Rectal smooth muscle tissue (tissue), 1 donor: Measurements from ENCODE around the gene SPZ1.
"Not testable (repeated sequence)": the region's sequence is repeated elsewhere in the genome, so short reads cannot be mapped to it uniquely, and the experiment has no call there.

Experiments used
- H3K27ac ChIP-seq: one replicate; pipeline ENCODE4 v1.7.0; 2013; ENCODE audit warnings: low read depth, low read length, inconsistent platforms
- H3K27me3 ChIP-seq: one replicate; pipeline ENCODE4 v1.7.0; 2013; ENCODE audit warnings: low read length; ENCODE audit not compliant: control insufficient read depth, insufficient read depth
- H3K36me3 ChIP-seq: one replicate; pipeline ENCODE4 v1.7.0; 2013; ENCODE audit warnings: low read length; ENCODE audit not compliant: control insufficient read depth, insufficient read depth
- H3K4me1 ChIP-seq: one replicate; pipeline ENCODE4 v1.7.0; 2013; ENCODE audit warnings: low read length; ENCODE audit not compliant: control insufficient read depth, insufficient read depth
- H3K4me3 ChIP-seq: one replicate; pipeline ENCODE4 v1.7.0; 2013; ENCODE audit warnings: low read length
- H3K9ac ChIP-seq: one replicate; pipeline ENCODE4 v1.7.0; 2013; ENCODE audit warnings: low read length

Gene SPZ1, protein sequence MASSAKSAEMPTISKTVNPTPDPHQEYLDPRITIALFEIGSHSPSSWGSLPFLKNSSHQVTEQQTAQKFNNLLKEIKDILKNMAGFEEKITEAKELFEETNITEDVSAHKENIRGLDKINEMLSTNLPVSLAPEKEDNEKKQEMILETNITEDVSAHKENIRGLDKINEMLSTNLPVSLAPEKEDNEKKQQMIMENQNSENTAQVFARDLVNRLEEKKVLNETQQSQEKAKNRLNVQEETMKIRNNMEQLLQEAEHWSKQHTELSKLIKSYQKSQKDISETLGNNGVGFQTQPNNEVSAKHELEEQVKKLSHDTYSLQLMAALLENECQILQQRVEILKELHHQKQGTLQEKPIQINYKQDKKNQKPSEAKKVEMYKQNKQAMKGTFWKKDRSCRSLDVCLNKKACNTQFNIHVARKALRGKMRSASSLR

DNA sequence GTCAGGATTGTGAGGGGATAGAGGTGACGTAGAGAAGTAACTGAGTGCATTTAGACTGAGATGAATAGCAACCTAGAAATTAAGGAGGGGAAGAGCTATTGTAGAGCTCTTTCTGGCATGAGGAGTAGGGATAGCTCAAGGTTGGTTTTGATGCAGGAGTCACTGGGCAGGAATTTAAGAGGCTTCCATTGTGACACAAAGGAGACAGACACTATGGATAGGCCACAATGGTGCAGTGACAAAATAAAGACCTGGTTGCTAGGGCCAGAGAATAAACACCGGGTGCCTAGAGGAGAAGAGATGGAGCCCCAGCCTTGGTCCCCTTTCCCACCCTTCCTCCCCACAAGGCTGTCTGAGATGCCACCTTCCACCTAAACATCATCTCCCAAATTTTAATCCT, at the start of gene SPZ1:
SPZ1 (plus strand) TSS at position 301 of the 400 bp plus-strand sequence. CDS start 214 bp downstream, outside the sequence.
- Histone ChIP-seq H3K27ac (no peak within 1 kb of the TSS), H3K27me3 (no peaks in the 10 kb centered on the region), H3K36me3 (no peaks in the 10 kb centered on the region), H3K4me1 (no peaks in the 10 kb centered on the region), H3K9ac (no peak within 1 kb of the TSS), H3K4me3 (no peak within 1 kb of the TSS)

DNA sequence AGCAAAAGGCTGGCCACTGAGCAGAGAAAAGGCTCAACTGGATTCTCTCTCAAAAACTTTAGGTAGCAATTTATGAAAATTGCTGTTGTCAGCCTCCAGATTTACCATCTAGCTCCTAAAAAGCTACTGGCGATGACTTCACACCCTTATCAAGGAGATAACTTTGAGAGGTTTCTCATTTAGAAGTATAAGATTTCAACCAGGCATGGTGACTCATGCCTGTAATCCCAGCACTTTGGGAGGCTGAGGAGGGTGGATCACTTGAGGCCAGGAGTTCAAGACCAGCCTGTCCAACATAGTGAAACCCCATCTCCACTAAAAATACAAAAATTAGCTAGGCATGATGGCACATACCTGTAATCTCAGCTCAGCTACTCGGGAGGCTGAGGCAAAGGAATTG, 49.3 kb upstream of the SPZ1 start:
- not testable (repeated sequence) for H3K27ac ChIP-seq

GRCh38 chr5:80275347-80275746, 44.5 kb upstream of the SPZ1 start:
- peaks cover 3% of the 10 kb centered on the region for H3K4me1 ChIP-seq
- H3K27me3 ChIP-seq = no peaks in the 10 kb centered on the region
- H3K36me3 ChIP-seq = no peaks in the 10 kb centered on the region
- H3K27ac ChIP-seq = no peak overlapping the region
- H3K9ac ChIP-seq = no peak overlapping the region
- no peak overlapping the region for H3K4me3 ChIP-seq

More for the DNA sequence above, 49.3 kb upstream of the SPZ1 start:
- H3K27me3 ChIP-seq, H3K4me3 ChIP-seq, H3K36me3 ChIP-seq, H3K9ac ChIP-seq, H3K4me1 ChIP-seq: not testable (repeated sequence)

- Histone ChIP-seq H3K4me1 (peaks cover 3% of the 10 kb centered on the region), H3K4me3 (no peak overlapping the region), H3K27ac (no peak overlapping the region), H3K27me3 (no peaks in the 10 kb centered on the region), H3K36me3 (no peaks in the 10 kb centered on the region), H3K9ac (no peak overlapping the region)
These were observed 43.6 kb upstream of the SPZ1 start for GRCh38 chr5:80276186-80276585.

GRCh38 chr5:80277191-80277590, 42.6 kb upstream of the SPZ1 start:
- H3K36me3 ChIP-seq = no peaks in the 10 kb centered on the region
- H3K27ac ChIP-seq = peak overlapping the region; percentile 15
- no peak overlapping the region for H3K4me3 ChIP-seq
- peaks cover 3% of the 10 kb centered on the region for H3K4me1 ChIP-seq
- no peaks in the 10 kb centered on the region for H3K27me3 ChIP-seq
- no peak overlapping the region for H3K9ac ChIP-seq

- H3K27ac ChIP-seq = no peak overlapping the region
- H3K36me3 ChIP-seq = no peaks in the 10 kb centered on the region
- no peaks in the 10 kb centered on the region for H3K27me3 ChIP-seq
- no peaks in the 10 kb centered on the region for H3K4me1 ChIP-seq
- no peak overlapping the region for H3K9ac ChIP-seq
- H3K4me3 ChIP-seq = no peak overlapping the region
These were observed 37.7 kb upstream of the SPZ1 start for GRCh38 chr5:80282054-80282453.

DNA sequence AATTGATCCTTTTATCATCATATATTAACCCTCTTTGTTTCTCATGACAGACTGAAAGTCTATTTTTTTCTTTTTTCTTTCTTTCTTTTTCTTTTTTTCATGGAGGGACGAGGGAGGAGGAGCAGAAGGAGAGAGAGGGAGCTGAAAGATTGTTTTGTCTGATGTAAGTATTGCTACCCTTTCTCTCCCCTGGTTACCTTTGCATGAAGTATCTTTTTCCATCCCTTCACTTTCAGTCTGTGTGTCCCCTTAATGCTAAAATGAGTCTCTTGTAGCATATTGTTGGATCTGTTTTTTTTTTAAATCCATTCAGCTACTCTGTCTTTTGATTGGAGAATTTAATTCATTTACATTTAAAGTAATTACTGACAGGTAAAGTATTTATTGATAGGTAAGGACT, 36.4 kb upstream of the SPZ1 start:
- H3K27ac ChIP-seq = no peak overlapping the region
- no peaks in the 10 kb centered on the region for H3K36me3 ChIP-seq
- H3K4me3 ChIP-seq = no peak overlapping the region
- no peaks in the 10 kb centered on the region for H3K4me1 ChIP-seq
- H3K27me3 ChIP-seq = no peaks in the 10 kb centered on the region
- no peak overlapping the region for H3K9ac ChIP-seq

DNA sequence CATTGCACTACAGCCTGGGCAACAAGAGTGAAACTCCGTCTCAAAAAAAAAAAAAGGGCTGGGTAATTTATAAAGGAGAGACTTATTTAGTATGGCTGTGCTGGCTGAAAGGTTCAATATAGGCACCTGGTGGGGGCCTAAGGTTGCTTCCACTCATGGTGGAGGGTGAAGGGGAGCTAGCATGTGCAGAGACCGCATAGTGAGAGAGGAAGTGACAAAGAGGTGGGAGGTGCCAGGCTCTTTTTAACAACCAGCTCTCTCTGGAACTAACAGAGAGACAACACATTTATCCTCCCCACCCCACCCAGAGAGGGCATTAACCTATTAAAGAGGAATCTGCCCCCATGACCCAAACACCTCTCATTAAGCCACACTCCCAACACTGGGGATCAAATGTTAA, 35.1 kb upstream of the SPZ1 start:
- H3K4me1 ChIP-seq = no peaks in the 10 kb centered on the region
- no peak overlapping the region for H3K27ac ChIP-seq
- H3K4me3 ChIP-seq = no peak overlapping the region
- no peaks in the 10 kb centered on the region for H3K36me3 ChIP-seq
- H3K9ac ChIP-seq = no peak overlapping the region
- H3K27me3 ChIP-seq = no peaks in the 10 kb centered on the region

DNA sequence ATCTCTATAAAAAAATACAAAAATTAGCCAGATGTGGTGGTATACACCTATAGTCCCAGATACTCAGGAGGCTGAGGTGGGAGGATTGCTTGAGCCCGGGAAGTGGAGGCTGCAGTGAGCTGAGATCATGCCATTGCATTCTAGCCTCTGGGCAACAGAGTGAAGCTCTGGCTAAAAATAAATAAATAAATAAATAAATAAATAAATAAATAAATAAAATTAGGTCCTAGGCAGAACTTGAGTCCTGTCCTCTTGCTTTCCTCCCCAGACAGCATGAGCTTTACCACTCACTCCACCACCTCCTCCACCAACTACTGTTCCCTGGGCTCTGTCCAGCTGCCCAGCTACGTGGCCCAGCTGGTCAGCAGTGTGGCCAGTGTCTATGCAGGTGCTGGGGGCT, 31.6 kb upstream of the SPZ1 start:
- Histone ChIP-seq H3K4me3 (no peak overlapping the region), H3K27ac (no peak overlapping the region), H3K36me3 (no peaks in the 10 kb centered on the region), H3K27me3 (no peaks in the 10 kb centered on the region), H3K9ac (no peak overlapping the region), H3K4me1 (no peaks in the 10 kb centered on the region)

DNA sequence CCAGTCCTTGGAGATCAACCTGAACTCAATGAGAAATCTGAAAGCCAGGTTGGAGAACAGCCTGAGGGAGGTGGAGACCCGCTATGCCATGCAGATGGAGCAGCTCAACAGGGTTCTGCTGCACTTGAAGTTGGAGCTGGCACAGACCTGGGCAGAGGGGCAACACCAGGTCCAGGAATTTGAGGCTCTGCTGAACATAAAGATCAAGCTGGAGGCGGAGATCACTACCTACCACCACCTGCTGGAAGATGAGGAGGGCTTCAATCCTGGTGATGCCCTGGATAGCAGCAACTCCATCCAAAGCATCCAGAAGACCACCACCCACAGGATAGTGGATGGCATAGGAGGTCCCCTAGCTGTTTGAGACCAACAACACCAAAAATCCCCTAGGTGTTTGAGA, 30.5 kb upstream of the SPZ1 start:
- H3K4me1 ChIP-seq = no peaks in the 10 kb centered on the region
- no peaks in the 10 kb centered on the region for H3K27me3 ChIP-seq
- no peak overlapping the region for H3K9ac ChIP-seq
- H3K27ac ChIP-seq = no peak overlapping the region
- H3K36me3 ChIP-seq = no peaks in the 10 kb centered on the region
- H3K4me3 ChIP-seq = no peak overlapping the region

DNA sequence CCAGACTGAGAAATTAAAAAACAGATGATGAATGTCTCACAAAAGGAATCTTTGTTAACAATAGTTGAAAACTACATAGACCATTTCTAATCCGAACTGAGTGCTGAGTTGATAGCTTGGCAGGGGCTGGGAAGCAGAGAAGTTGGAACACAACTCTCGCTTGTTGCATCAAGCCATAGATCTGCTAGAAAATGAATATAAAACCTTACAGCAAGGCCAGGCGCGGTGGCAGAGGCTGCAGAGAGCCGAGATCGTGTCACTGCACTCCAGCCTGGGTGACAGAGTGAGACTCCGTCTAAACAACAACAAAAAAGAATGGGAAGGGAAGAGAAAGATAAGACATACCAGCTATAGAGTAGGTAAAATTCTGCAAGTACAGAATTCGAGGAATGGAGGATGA, 28.0 kb upstream of the SPZ1 start:
- H3K27ac ChIP-seq = no peak overlapping the region
- no peak overlapping the region for H3K4me3 ChIP-seq
- H3K27me3 ChIP-seq = no peaks in the 10 kb centered on the region
- no peaks in the 10 kb centered on the region for H3K36me3 ChIP-seq
- H3K4me1 ChIP-seq = no peaks in the 10 kb centered on the region
- no peak overlapping the region for H3K9ac ChIP-seq

GRCh38 chr5:80296121-80296520, 23.7 kb upstream of the SPZ1 start:
- no peaks in the 10 kb centered on the region for H3K36me3 ChIP-seq
- no peak overlapping the region for H3K27ac ChIP-seq
- H3K4me3 ChIP-seq = no peak overlapping the region
- H3K4me1 ChIP-seq = no peaks in the 10 kb centered on the region
- no peaks in the 10 kb centered on the region for H3K27me3 ChIP-seq
- H3K9ac ChIP-seq = no peak overlapping the region

- Histone ChIP-seq H3K4me1 (no peaks in the 10 kb centered on the region), H3K27me3 (no peaks in the 10 kb centered on the region)
These were observed 20.2 kb upstream of the SPZ1 start for GRCh38 chr5:80299601-80300000.

More at GRCh38 chr5:80299601-80300000, 20.2 kb upstream of the SPZ1 start:
- Histone ChIP-seq H3K27ac (no peak overlapping the region), H3K4me3 (no peak overlapping the region), H3K36me3 (no peaks in the 10 kb centered on the region), H3K9ac (no peak overlapping the region)
